Kidney epithelial cell (primary cell): ENCODE results near the gene PEX5. TPM values are rescaled to one million over a fixed set of nuclear protein-coding genes. Genes with fewer than 3 reads are reported as not detected.
"Not testable (repeated sequence)": the region's sequence is repeated elsewhere in the genome, so short reads cannot be mapped to it uniquely, and the experiment has no call there.

ENCODE experiments used
- DNase-seq: peaks from one replicate; pipeline ENCODE4 v3.0.0-alpha.2; 2010; ENCODE audit warnings: low read depth
- H3K27me3 ChIP-seq: 2 replicates; pipeline ENCODE4 v1.6.0; 2011; ENCODE audit warnings: low read length; ENCODE audit not compliant: control insufficient read depth, insufficient read depth
- H3K36me3 ChIP-seq: 2 replicates; pipeline ENCODE4 v1.5.1; 2011; ENCODE audit warnings: low read length; ENCODE audit not compliant: control insufficient read depth, insufficient read depth
- H3K4me3 ChIP-seq: 2 replicates; pipeline ENCODE4 v1.5.1; 2011; ENCODE audit warnings: low read depth, mild to moderate bottlenecking, control low read depth, low read length
- total RNA-seq: library from RNA; depleted of rRNA; stranded (reverse); fragments of >200 nt; gene quantifications from 2 replicates; pipeline ENCODE4 v1.2.3, GENCODE V29; 2015
- TF ChIP-seq, protein P1 (sequence below): IDR thresholded peaks from 2 replicates; pipeline ENCODE4 v1.5.1; 2011; ENCODE audit warnings: mild to moderate bottlenecking, moderate library complexity, low read length, control low read depth, inconsistent platforms; ENCODE audit not compliant: insufficient read depth, poor library complexity, severe bottlenecking

PEX5 gene
- total RNA-seq, 1 donor from 2014 or later = 25.0 TPM

DNA sequence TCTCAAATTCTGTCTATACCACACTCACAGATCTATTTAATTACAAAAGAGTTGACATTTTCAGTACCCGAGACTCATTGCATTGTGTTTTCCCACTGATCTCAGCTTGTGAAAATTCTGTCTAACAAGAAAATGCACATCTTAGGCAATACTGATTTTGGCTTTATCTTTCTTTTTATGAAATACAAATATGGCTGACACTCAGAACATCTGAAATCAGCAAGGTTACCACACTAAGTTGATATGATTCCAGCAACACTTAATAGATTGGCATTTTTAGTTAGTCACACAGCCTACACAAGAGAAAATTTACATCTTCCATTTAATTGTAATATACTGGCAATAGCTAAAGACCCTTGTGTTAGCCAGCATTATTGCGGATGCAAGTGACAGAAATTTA is 40.3 kb downstream of the PEX5 start:
- Histone ChIP-seq H3K36me3 (no peaks in the 10 kb centered on the region), H3K27me3 (no peaks in the 10 kb centered on the region), H3K4me3 (no peak overlapping the region)
- TF ChIP-seq, protein P1, sequence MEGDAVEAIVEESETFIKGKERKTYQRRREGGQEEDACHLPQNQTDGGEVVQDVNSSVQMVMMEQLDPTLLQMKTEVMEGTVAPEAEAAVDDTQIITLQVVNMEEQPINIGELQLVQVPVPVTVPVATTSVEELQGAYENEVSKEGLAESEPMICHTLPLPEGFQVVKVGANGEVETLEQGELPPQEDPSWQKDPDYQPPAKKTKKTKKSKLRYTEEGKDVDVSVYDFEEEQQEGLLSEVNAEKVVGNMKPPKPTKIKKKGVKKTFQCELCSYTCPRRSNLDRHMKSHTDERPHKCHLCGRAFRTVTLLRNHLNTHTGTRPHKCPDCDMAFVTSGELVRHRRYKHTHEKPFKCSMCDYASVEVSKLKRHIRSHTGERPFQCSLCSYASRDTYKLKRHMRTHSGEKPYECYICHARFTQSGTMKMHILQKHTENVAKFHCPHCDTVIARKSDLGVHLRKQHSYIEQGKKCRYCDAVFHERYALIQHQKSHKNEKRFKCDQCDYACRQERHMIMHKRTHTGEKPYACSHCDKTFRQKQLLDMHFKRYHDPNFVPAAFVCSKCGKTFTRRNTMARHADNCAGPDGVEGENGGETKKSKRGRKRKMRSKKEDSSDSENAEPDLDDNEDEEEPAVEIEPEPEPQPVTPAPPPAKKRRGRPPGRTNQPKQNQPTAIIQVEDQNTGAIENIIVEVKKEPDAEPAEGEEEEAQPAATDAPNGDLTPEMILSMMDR = no peak
- no peak for DNase-seq

DNA sequence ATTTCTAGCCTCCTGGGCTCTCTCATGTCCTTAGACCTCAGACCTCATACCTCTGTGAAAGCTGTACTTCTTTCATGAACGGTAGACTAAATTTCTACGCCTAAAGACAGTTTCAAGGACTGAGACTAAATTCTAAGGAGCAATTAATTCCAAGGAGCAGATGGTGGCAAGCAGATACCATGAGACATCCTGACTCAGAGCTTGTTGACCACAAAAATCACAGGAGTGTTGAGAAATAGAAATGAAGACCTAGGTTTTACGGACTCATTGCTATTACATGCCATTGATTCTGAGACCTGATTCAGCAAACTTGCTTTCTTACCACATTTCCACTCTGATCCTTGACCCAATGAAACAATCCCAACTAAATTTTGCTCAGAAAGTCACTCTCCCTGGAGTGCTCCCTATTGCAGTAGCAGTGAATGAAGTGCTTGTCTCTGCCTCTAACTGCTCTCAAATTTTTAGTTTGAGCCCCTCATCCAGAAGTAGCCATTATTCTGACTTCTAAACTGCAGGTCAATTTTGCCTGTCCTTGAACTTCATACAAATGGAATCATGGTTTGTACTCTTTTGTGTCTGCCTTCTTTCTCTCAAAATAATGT is 52.0 kb downstream of the PEX5 start:
- H3K36me3 ChIP-seq = no peaks in the 10 kb centered on the region
- no peak for DNase-seq

GRCh38 chr12:7242176-7243101 is 53.0 kb downstream of the PEX5 start:
- no peaks in the 10 kb centered on the region for H3K27me3 ChIP-seq
- no peak overlapping the region for H3K4me3 ChIP-seq
- no peak for DNase-seq
- TF ChIP-seq, protein P1 = no peak
- no peaks in the 10 kb centered on the region for H3K36me3 ChIP-seq

More for the DNA sequence above, 52.0 kb downstream of the PEX5 start:
- TF ChIP-seq, protein P1 = no peak
- Histone ChIP-seq H3K4me3 (no peak overlapping the region), H3K27me3 (no peaks in the 10 kb centered on the region)

DNA sequence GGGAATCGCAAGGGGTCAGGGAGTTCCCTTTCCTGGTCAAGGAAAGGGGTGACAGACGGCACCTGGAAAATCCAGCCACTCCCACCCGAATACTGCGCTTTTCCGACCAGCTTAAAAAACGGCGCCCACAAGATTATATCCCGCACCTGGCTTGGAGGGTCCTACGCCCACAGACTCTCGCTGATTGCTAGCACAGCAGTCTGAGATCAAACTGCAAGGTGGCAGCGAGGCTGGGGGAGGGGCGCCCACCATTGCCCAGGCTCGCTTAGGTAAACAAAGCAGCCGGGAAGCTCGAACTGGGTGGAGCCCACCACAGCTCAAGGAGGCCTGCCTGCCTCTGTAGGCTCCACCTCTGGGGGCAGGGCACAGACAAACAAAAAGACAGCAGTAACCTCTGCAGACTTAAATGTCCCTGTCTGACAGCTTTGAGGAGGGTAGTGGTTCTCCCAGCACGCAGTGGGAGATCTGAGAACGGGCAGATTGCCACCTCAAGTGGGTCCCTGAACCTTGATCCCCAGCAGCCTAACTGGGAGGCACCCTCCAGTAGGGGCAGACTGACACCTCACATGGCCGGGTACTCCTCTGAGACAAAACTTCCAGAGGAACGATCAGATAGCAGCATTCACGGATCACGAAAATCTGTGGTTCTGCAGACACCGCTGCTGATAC is 62.0 kb downstream of the PEX5 start:
- DNase-seq = not testable (repeated sequence)

DNA sequence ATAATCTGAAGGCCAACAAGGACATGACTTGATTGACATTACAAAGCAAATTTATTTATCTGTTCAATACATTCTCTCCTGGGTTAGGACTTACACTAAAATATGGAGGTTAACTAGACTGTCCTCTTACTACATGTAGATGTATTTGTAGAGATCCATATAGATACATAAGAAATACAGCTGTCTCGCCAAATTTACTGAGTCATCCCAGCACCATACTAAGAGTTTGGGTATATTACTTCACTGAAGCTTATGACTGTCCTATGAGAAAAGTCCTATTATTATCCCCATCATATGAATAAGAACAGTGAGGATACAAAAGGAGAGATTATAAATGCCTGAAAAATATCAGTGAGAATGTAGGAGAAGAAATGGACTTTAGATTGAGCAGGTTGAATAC is 69.6 kb downstream of the PEX5 start:
- TF ChIP-seq, protein P1 = no peak
- DNase-seq = no peak

More for the DNA sequence above, 62.0 kb downstream of the PEX5 start:
- not testable (repeated sequence) for H3K36me3 ChIP-seq, H3K27me3 ChIP-seq, H3K4me3 ChIP-seq

More for the DNA sequence above, 69.6 kb downstream of the PEX5 start:
- no peaks in the 10 kb centered on the region for H3K27me3 ChIP-seq
- H3K36me3 ChIP-seq = no peaks in the 10 kb centered on the region
- H3K4me3 ChIP-seq = no peak overlapping the region

Other genes with a start within 250 kb of the PEX5 start
- gene RNU7-1, start 245.9 kb upstream of the PEX5 start, total RNA-seq = not detected in 2 replicates
- gene C12orf57, start 245.7 kb upstream of the PEX5 start, total RNA-seq = 216 and 236 TPM in 2 replicates
- gene PTPN6, start 238.3 kb upstream of the PEX5 start, total RNA-seq = 17.0 and 31.3 TPM in 2 replicates
- 360 and 474 TPM in 2 replicates for gene PHB2, start 219.0 kb upstream of the PEX5 start, total RNA-seq
- 32.4 and 33.3 TPM in 2 replicates for gene EMG1, start 218.8 kb upstream of the PEX5 start, total RNA-seq
- 11.8 and 12.5 TPM in 2 replicates for gene LPCAT3, start 171.2 kb upstream of the PEX5 start, total RNA-seq
- gene C1S, start 129.0 kb upstream of the PEX5 start, total RNA-seq = 2.8 and 4.0 TPM in 2 replicates
- gene C1R, start 97.2 kb upstream of the PEX5 start, total RNA-seq = 7.5 and 13.5 TPM in 2 replicates
- 26.6 and 29.6 TPM in 2 replicates for gene C1RL, start 80.5 kb upstream of the PEX5 start, total RNA-seq
- gene RBP5, start 60.8 kb upstream of the PEX5 start, total RNA-seq = 0.27 TPM in 1 of 2 replicates, not detected in the other
- 61.3 and 85.6 TPM in 2 replicates for gene CLSTN3, start 59.3 kb upstream of the PEX5 start, total RNA-seq
- gene ACSM4, start 114.4 kb downstream of the PEX5 start, total RNA-seq = not detected in 2 replicates